Transverse colon (tissue), 4 donors: ENCODE data around the gene AOPEP. TPM values are rescaled to one million over a fixed set of nuclear protein-coding genes. Genes with fewer than 3 reads are reported as not detected.

ENCODE experiments used
- DNase-seq: peaks from one replicate; pipeline ENCODE4 v3.0.0-alpha.2; 2019
- H3K27ac ChIP-seq, 4 donors: fragments of 200-600 bp; sonication (generic); 2 replicates each; pipeline ENCODE4 v1.5.1; 2016 to 2018; ENCODE audit warnings: inconsistent platforms in 4 of 4
- H3K27me3 ChIP-seq: fragments of 200-600 bp; sonication (generic); 2 replicates; pipeline ENCODE4 v1.5.1; 2017; ENCODE audit warnings: inconsistent platforms
- H3K36me3 ChIP-seq, 4 donors: fragments of 200-600 bp; sonication (generic); 2 replicates each; pipeline ENCODE4 v1.5.1; 2017 to 2019; ENCODE audit warnings: inconsistent platforms in 4 of 4
- H3K4me1 ChIP-seq, 4 donors: fragments of 200-600 bp; sonication (generic); 2 replicates each; pipeline ENCODE4 v1.5.1; 2017 to 2020; ENCODE audit warnings: inconsistent platforms in 4 of 4
- H3K4me3 ChIP-seq, 4 donors: fragments of 200-600 bp; sonication (generic); 1 replicate in 1 of 4; 2 replicates in 3 of 4; pipeline versions ENCODE4 v1.5.1 to v1.6.1; 2017 to 2019; ENCODE audit warnings: inconsistent platforms in 4 of 4
- H3K9me3 ChIP-seq, 2 donors: fragments of 200-600 bp; sonication (generic); 2 replicates each; pipeline ENCODE4 v1.5.1; 2017 to 2019; ENCODE audit warnings: inconsistent platforms in 2 of 2
- EP300 ChIP-seq: sonication (generic); formaldehyde crosslinking; IDR thresholded peaks from one replicate; pipeline ENCODE4 v1.6.1; 2017; ENCODE audit warnings: antibody characterized with exemption, low read depth
- POLR2A ChIP-seq: fragments of 450-650 bp; IDR thresholded peaks from one replicate; pipeline ENCODE4 v1.6.1; 2016; ENCODE audit warnings: antibody characterized with exemption, mild to moderate bottlenecking, moderate library complexity
- POLR2AphosphoS5 ChIP-seq, 3 donors: sonication (generic); formaldehyde crosslinking; IDR thresholded peaks; one replicate each; pipeline ENCODE4 v1.6.1; 2016; ENCODE audit warnings: antibody characterized with exemption in 3 of 3
- WGBS, 2 donors: methylation state at CpG; one replicate each; pipeline ENCODE4 v1.1.5; 2018; ENCODE audit warnings: low coverage in 1 of 2; 5-methylcytosine and 5-hydroxymethylcytosine counted together
- in situ Hi-C, 4 donors: fragments of 200-750 bp; cut with MboI; loops; one replicate each; pipeline versions ENCODE4 v1.15.0 to v1.15.1; 2017; ENCODE audit warnings: low sequenced_read_pairs in 3 of 4, low pct_ligation_motif_present in 1 of 4, low pct_unique_long_range_greater_than_20kb in 1 of 4
- intact Hi-C: fragments of 100-400 bp; cut with DNase I; formaldehyde crosslinking; loops from one replicate; pipeline ENCODE4 v1.15.1; 2023; ENCODE audit warnings: low total_unique reads
- total RNA-seq, 4 donors: library from RNA; depleted of rRNA; stranded (reverse); fragments of >200 nt; gene quantifications; one replicate each; pipeline ENCODE4 v1.1.0, GENCODE V29; 2016
- TF ChIP-seq, protein P1 (sequence below), 5 experiments: fragments of 200-600 bp in 3 of 5; fragments of 450-650 bp in 2 of 5; sonication (generic) in 3 of 5; IDR thresholded peaks; 1 replicate in 2 of 5; 2 replicates in 3 of 5; pipeline ENCODE4 v1.5.1; 2016 to 2017; ENCODE audit warnings: antibody characterized with exemption in 5 of 5, inconsistent platforms in 3 of 5, mild to moderate bottlenecking in 2 of 5, moderate library complexity in 1 of 5

Gene AOPEP
- total RNA-seq, 4 donors from 2014 or later, result 53.0 to 129 (median 92.7) TPM

DNA sequence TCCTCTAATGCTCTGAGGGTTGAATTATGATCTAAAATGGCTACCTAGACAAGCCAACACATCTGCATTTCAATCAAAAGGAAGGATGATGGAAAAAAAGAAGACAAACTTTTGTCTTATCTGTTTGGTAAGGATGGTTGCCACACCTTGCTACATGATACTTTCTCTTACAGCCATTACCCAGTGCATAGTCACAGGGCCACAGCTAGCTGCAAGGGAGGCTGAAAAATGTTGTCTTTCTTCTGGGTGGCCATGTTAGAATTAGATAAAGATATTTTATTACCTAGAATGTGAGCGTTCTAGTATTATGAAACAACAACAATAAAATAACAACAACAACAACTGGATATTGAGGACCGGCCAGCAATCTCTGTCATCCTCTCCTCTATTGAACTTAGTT, 4.7 kb upstream of the AOPEP start:
- in situ Hi-C loops (no loop called here), intact Hi-C loops (no loop called here)
- no peak for TF ChIP-seq POLR2A
- TF ChIP-seq EP300, result no peak
- TF ChIP-seq, protein P1, sequence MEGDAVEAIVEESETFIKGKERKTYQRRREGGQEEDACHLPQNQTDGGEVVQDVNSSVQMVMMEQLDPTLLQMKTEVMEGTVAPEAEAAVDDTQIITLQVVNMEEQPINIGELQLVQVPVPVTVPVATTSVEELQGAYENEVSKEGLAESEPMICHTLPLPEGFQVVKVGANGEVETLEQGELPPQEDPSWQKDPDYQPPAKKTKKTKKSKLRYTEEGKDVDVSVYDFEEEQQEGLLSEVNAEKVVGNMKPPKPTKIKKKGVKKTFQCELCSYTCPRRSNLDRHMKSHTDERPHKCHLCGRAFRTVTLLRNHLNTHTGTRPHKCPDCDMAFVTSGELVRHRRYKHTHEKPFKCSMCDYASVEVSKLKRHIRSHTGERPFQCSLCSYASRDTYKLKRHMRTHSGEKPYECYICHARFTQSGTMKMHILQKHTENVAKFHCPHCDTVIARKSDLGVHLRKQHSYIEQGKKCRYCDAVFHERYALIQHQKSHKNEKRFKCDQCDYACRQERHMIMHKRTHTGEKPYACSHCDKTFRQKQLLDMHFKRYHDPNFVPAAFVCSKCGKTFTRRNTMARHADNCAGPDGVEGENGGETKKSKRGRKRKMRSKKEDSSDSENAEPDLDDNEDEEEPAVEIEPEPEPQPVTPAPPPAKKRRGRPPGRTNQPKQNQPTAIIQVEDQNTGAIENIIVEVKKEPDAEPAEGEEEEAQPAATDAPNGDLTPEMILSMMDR (IDR thresholded peaks at IDR 0.05), result no peak
- no peak for TF ChIP-seq POLR2AphosphoS5 (IDR thresholded peaks at IDR 0.05)
- peaks cover 0 to 4% (median 0%) of the 10 kb centered on the region in 4 donors for H3K4me1 ChIP-seq
- H3K4me3 ChIP-seq, result no peak overlapping the region
- H3K27ac ChIP-seq, result no peak overlapping the region
- no peaks in the 10 kb centered on the region for H3K9me3 ChIP-seq
- no peaks in the 10 kb centered on the region for H3K27me3 ChIP-seq
- no peak for DNase-seq
- no peaks in the 10 kb centered on the region for H3K36me3 ChIP-seq
- 86 to 92% methylated on average over 2 of the region's 2 CpGs for WGBS, 2 donors

DNA sequence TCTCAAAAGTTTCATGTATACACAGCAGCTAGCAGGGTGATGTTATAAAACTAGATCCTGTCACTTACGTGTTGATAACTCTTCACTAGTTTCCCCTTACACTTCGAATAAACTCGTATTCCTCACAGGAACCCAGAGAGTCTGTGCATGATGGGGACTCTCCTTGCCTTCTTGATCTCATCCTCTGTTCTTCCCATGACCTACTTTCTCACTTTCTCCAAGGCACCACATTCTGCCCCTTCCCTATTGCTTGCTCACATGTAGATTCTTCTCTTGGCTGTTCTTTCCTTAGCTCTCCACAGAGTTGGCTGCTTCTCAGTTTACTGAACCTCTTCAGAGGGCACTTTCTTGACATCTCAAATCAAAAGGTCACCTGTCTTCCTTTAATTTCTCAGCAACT, 1.2 kb upstream of the AOPEP start:
- H3K36me3 ChIP-seq, result no peaks in the 10 kb centered on the region
- WGBS, 2 donors, result 89% methylated on average over 3 of the region's 3 CpGs
- no peaks in the 10 kb centered on the region for H3K9me3 ChIP-seq
- in situ Hi-C loops (no loop called here), intact Hi-C loops (no loop called here)
- no peak for DNase-seq
- TF ChIP-seq, protein P1 (IDR thresholded peaks at IDR 0.05), result no peak
- TF ChIP-seq EP300 (no peak), POLR2AphosphoS5 (IDR thresholded peaks at IDR 0.05) (no peak), POLR2A (no peak)
- H3K27me3 ChIP-seq, result no peaks in the 10 kb centered on the region
- H3K4me3 ChIP-seq, result no peak overlapping the region
- H3K4me1 ChIP-seq, result peaks cover 3 to 11% (median 6%) of the 10 kb centered on the region in 4 donors
- no peak overlapping the region for H3K27ac ChIP-seq

DNA sequence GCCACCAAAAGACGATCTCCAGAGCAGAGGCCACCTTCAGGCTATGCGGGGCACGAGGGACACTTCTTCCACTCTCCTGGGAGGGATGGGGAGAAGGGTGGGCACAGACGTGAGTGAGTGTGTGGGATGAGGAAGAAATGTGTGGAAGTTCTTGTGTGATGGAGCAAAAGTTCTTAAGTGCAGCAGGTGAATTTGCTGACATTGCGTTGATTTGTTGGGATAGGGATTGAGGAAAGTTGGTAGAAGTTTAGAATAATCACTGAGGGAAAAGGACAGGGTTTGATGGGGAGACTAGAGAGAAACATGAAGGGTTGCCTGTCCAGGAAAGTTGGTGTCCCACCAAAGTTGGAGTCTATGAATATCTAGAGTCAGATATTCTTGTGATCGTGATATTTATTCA, 2.2 kb downstream of the AOPEP start:
- H3K4me1 ChIP-seq, result peaks cover 3 to 12% (median 6%) of the 10 kb centered on the region in 4 donors
- TF ChIP-seq POLR2A, result no peak
- no peaks in the 10 kb centered on the region for H3K9me3 ChIP-seq
- WGBS, 2 donors, result 72 to 96% methylated on average over 2 to 6 of the region's 6 CpGs
- no peak for DNase-seq
- intact Hi-C loops (no loop called here), in situ Hi-C loops (no loop called here)
- no peaks in the 10 kb centered on the region for H3K36me3 ChIP-seq
- H3K27ac ChIP-seq, result no peak overlapping the region
- H3K4me3 ChIP-seq, result no peak overlapping the region
- no peaks in the 10 kb centered on the region for H3K27me3 ChIP-seq

DNA sequence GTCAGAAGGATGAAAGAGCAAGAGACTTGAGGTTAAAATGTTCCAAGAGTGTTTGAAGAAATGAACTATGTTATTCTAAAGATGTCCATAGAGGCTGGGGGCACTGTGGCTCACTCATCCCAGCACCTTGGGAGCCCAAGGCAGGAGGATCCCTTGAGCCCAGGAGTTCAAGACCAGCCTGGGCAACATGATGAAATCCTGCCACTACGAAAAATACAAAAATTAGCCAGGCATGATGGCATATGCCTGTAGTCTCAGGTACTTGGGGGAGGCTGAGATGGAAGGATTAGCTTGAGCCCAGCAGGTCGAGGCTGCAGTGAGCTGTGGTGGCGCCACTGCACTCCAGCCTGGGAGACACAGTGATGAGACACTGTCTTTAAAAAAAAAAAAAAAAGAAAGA, 2.7 kb downstream of the AOPEP start:
- Histone ChIP-seq H3K36me3 (no peaks in the 10 kb centered on the region), H3K27me3 (no peaks in the 10 kb centered on the region), H3K27ac (no peak overlapping the region), H3K4me3 (no peak overlapping the region), H3K4me1 (peaks cover 3 to 16% (median 6%) of the 10 kb centered on the region in 4 donors), H3K9me3 (no peaks in the 10 kb centered on the region)
- intact Hi-C loops, result no loop called here
- no peak for TF ChIP-seq POLR2A
- TF ChIP-seq, protein P1 (IDR thresholded peaks at IDR 0.05), result no peak
- no peak for TF ChIP-seq EP300
- TF ChIP-seq POLR2AphosphoS5 (IDR thresholded peaks at IDR 0.05), result no peak
- 88 to 95% methylated on average over 3 of the region's 3 CpGs for WGBS, 2 donors
- no peak for DNase-seq
- in situ Hi-C loops, result no loop called here

DNA sequence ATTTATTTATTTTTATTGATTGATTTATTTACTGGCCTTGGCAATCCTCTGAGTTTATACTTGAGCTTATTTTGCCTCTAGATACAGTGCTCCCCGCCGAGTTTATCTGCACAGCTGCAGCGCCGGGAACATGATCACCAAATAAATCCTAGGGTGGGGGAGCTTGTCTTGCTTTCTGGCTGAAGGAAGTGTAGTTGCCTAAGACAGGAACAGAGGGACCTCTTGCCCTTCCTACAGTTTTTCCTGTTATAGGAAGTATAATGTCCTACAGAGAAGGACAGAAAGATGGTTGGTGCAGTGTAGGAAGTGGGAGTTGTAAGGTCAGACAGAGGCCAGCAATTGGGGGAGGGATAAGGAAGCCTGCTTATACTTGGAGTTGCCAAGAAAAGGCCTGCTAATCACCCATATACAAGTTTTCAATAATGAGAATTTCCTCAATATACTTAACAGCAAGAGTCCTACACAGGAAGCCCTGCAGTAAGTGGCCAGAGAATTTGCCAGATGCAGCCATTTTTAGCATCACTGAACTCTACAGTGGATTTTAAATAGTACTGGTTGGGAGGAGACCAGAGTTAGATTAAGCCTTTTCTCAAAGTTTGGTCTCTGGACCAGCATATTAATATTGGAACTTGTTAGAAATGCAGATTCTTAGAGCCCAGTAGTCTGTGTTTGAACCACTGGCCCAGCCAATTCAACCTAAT, 7.7 kb downstream of the AOPEP start:
- H3K4me1 ChIP-seq, result peaks cover 0 to 5% (median 0%) of the 10 kb centered on the region in 4 donors
- no peaks in the 10 kb centered on the region for H3K9me3 ChIP-seq
- H3K27me3 ChIP-seq, result no peaks in the 10 kb centered on the region
- no peaks in the 10 kb centered on the region for H3K36me3 ChIP-seq
- intact Hi-C loops (no loop called here), in situ Hi-C loops (no loop called here)
- no peak overlapping the region for H3K4me3 ChIP-seq
- TF ChIP-seq, protein P1 (IDR thresholded peaks at IDR 0.05), result no peak
- TF ChIP-seq EP300, result no peak
- no peak for TF ChIP-seq POLR2AphosphoS5 (IDR thresholded peaks at IDR 0.05)
- no peak for TF ChIP-seq POLR2A
- no peak for DNase-seq
- H3K27ac ChIP-seq, result no peak overlapping the region
- 79 to 80% methylated on average over 4 of the region's 4 CpGs for whole genome bisulfite sequencing, 2 donors
